SH-SY5Y (cell line): Measurements from ENCODE around the gene ZNF598.

Experiments
- GATA2 ChIP-seq: IDR thresholded peaks from 2 replicates; pipeline ENCODE4 v1.6.1; 2011; ENCODE audit warnings: mild to moderate bottlenecking, low read depth, low read length
- GATA3 ChIP-seq: IDR thresholded peaks from 2 replicates; pipeline ENCODE4 v1.6.1; 2011; ENCODE audit warnings: low read depth, mild to moderate bottlenecking, low read length, moderate library complexity

- TF ChIP-seq GATA2 (no peak), GATA3 (no peak)
Measured at GRCh38 chr16:1982013-1982433, 27.6 kb downstream of the ZNF598 start.
